Neural progenitor cell (in vitro differentiated cells): ENCODE results near the gene CENPX. TPM values are rescaled to one million over a fixed set of nuclear protein-coding genes. Genes with fewer than 3 reads are reported as not detected.
"Not testable (repeated sequence)": the region's sequence is repeated elsewhere in the genome, so short reads cannot be mapped to it uniquely, and the experiment has no call there.

Source experiments
- DNase-seq: peaks from one replicate; pipeline ENCODE4 v3.0.0-alpha.2; 2016; ENCODE audit warnings: low spot score
- H2AFZ ChIP-seq: fragments of 200-600 bp; sonication (generic); replicated peaks from 2 replicates; pipeline ENCODE4 v1.6.1; 2016; ENCODE audit warnings: antibody characterized with exemption
- H3F3A ChIP-seq: fragments of 200-600 bp; sonication (generic); 2 replicates; pipeline ENCODE4 v1.6.1; 2016; ENCODE audit warnings: antibody characterized with exemption, low read depth
- H3K27ac ChIP-seq: fragments of 200-600 bp; sonication (generic); 2 replicates; pipeline ENCODE4 v1.5.1; 2016; ENCODE audit warnings: mild to moderate bottlenecking
- H3K27me3 ChIP-seq: fragments of 200-600 bp; sonication (generic); 2 replicates; pipeline ENCODE4 v1.6.1; 2016; ENCODE audit warnings: mild to moderate bottlenecking, moderate library complexity
- H3K36me3 ChIP-seq: fragments of 200-600 bp; sonication (generic); 2 replicates; pipeline ENCODE4 v1.5.1; 2016
- H3K4me1 ChIP-seq: fragments of 200-600 bp; sonication (generic); 2 replicates; pipeline ENCODE4 v1.6.1; 2016; ENCODE audit warnings: mixed run types
- H3K4me2 ChIP-seq: fragments of 200-600 bp; sonication (generic); 2 replicates; pipeline ENCODE4 v1.6.1; 2016
- H3K4me3 ChIP-seq: fragments of 200-600 bp; sonication (generic); 2 replicates; pipeline ENCODE4 v1.5.1; 2016
- H3K79me2 ChIP-seq: fragments of 200-600 bp; sonication (generic); 2 replicates; pipeline ENCODE4 v1.6.1; 2016; ENCODE audit warnings: low read depth
- H3K9ac ChIP-seq: fragments of 200-600 bp; sonication (generic); 2 replicates; pipeline ENCODE4 v1.6.1; 2016
- H3K9me3 ChIP-seq: fragments of 200-600 bp; sonication (generic); 2 replicates; pipeline ENCODE4 v1.5.1; 2016; ENCODE audit warnings: low read depth
- H4K20me1 ChIP-seq: fragments of 200-600 bp; sonication (generic); 2 replicates; pipeline ENCODE4 v1.6.1; 2016; ENCODE audit warnings: low read depth
- H3K27ac Mint-ChIP-seq: 3 replicates; pipeline ENCODE4 v1.8.0; 2021; ENCODE audit warnings: mixed read lengths
- H3K27me3 Mint-ChIP-seq: 2 replicates; pipeline ENCODE4 v1.8.0; 2022; ENCODE audit warnings: low read depth, mild to moderate bottlenecking, inconsistent platforms, moderate library complexity, mixed read lengths; ENCODE audit not compliant: insufficient read depth
- H3K36me3 Mint-ChIP-seq: 3 replicates; pipeline ENCODE4 v1.8.0; 2021; ENCODE audit warnings: mixed read lengths
- H3K4me1 Mint-ChIP-seq: 3 replicates; pipeline ENCODE4 v1.8.0; 2021; ENCODE audit warnings: mixed read lengths
- H3K4me3 Mint-ChIP-seq: 3 replicates; pipeline ENCODE4 v1.8.0; 2021; ENCODE audit warnings: mild to moderate bottlenecking, moderate library complexity, mixed read lengths
- H3K9me3 Mint-ChIP-seq: 3 replicates; pipeline ENCODE4 v1.8.0; 2020; ENCODE audit warnings: mixed read lengths
- EZH2 ChIP-seq: fragments of 200-600 bp; sonication (generic); IDR thresholded peaks from 2 replicates; pipeline ENCODE4 v1.6.1; 2017; ENCODE audit warnings: antibody characterized with exemption, mild to moderate bottlenecking, moderate library complexity
- EZH2phosphoT487 ChIP-seq: fragments of 200-600 bp; sonication (generic); IDR thresholded peaks from 2 replicates; pipeline ENCODE4 v1.6.1; 2017; ENCODE audit warnings: antibody characterized with exemption
- total RNA-seq: library from RNA; depleted of rRNA; stranded (reverse); fragments of >200 nt; gene quantifications from 2 replicates; pipeline ENCODE4 v1.2.3, GENCODE V29; 2015; ENCODE audit warnings: low replicate concordance
- TF ChIP-seq, protein P1 (sequence below): fragments of 200-600 bp; sonication (generic); IDR thresholded peaks from 2 replicates; pipeline ENCODE4 v1.5.1; 2017; ENCODE audit warnings: antibody characterized with exemption, mild to moderate bottlenecking

The CENPX gene
- total RNA-seq, 1 donor from 2014 or later = 53.0 TPM

- Histone ChIP-seq H2AFZ (no peak overlapping the region), H3K4me2 (no peak overlapping the region), H3F3A (peaks cover 4% of the 10 kb centered on the region), H3K4me3 (no peak overlapping the region), H3K36me3 (no peaks in the 10 kb centered on the region), H3K9me3 (no peaks in the 10 kb centered on the region), H3K27ac (no peak overlapping the region), H3K4me1 (peaks cover 3% of the 10 kb centered on the region), H4K20me1 (no peaks in the 10 kb centered on the region), H3K79me2 (peaks cover 9% of the 10 kb centered on the region), H3K9ac (no peak overlapping the region), H3K27me3 (no peaks in the 10 kb centered on the region)
- no peak for DNase-seq
- TF ChIP-seq, protein P1, sequence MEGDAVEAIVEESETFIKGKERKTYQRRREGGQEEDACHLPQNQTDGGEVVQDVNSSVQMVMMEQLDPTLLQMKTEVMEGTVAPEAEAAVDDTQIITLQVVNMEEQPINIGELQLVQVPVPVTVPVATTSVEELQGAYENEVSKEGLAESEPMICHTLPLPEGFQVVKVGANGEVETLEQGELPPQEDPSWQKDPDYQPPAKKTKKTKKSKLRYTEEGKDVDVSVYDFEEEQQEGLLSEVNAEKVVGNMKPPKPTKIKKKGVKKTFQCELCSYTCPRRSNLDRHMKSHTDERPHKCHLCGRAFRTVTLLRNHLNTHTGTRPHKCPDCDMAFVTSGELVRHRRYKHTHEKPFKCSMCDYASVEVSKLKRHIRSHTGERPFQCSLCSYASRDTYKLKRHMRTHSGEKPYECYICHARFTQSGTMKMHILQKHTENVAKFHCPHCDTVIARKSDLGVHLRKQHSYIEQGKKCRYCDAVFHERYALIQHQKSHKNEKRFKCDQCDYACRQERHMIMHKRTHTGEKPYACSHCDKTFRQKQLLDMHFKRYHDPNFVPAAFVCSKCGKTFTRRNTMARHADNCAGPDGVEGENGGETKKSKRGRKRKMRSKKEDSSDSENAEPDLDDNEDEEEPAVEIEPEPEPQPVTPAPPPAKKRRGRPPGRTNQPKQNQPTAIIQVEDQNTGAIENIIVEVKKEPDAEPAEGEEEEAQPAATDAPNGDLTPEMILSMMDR = no peak
- no peak for TF ChIP-seq EZH2
- H3K9me3 Mint-ChIP-seq = no peaks in the 10 kb centered on the region
- no peak overlapping the region for H3K4me3 Mint-ChIP-seq
- peak overlapping the region; percentile 50 for H3K27ac Mint-ChIP-seq
- H3K4me1 Mint-ChIP-seq = peaks cover 11% of the 10 kb centered on the region
- peaks cover 15% of the 10 kb centered on the region for H3K27me3 Mint-ChIP-seq
- H3K36me3 Mint-ChIP-seq = peaks cover 13% of the 10 kb centered on the region
Observed at GRCh38 chr17:81983011-81983638, 39.6 kb downstream of the CENPX start.

DNA sequence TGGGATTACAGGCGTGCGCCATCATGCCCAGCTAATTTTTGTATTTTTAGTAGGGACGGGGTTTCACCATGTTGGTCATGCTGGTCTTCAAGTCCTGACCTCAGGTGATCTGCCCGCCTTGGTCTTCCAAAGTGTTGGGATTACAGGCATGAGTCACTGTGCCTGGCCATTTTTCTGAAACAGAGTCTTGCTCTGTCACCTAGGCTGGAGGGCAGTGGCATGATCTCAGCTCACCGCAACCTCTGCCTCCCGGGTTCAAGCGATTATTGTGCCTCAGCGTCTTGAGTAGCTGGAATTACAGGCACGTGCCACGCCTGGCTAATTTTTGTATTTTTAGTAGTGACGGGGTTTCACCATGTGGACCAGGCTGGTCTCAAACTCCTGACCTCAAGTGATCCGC lies 41.2 kb downstream of the CENPX start:
- peaks cover 13% of the 10 kb centered on the region for H3K36me3 Mint-ChIP-seq

GRCh38 chr17:81980707-81981343 lies 41.9 kb downstream of the CENPX start:
- no peak overlapping the region for H3K4me3 ChIP-seq
- no peak overlapping the region for H3K27ac ChIP-seq
- H3K9me3 ChIP-seq = no peaks in the 10 kb centered on the region
- peaks cover 13% of the 10 kb centered on the region for H3K79me2 ChIP-seq
- Mint-ChIP-seq H3K36me3 (peaks cover 13% of the 10 kb centered on the region), H3K4me1 (peaks cover 19% of the 10 kb centered on the region), H3K9me3 (peaks cover 4% of the 10 kb centered on the region), H3K4me3 (no peak overlapping the region), H3K27ac (no peak overlapping the region), H3K27me3 (peaks cover 7% of the 10 kb centered on the region)
- peaks cover 4% of the 10 kb centered on the region for H3F3A ChIP-seq
- no peaks in the 10 kb centered on the region for H3K36me3 ChIP-seq
- H3K4me1 ChIP-seq = peaks cover 3% of the 10 kb centered on the region
- H2AFZ ChIP-seq = no peak overlapping the region
- TF ChIP-seq, protein P1 = no peak
- TF ChIP-seq EZH2phosphoT487 = no peak
- no peak for TF ChIP-seq EZH2
- H3K4me2 ChIP-seq = no peak overlapping the region
- H4K20me1 ChIP-seq = no peaks in the 10 kb centered on the region
- H3K27me3 ChIP-seq = peaks cover 13% of the 10 kb centered on the region
- DNase-seq = no peak
- H3K9ac ChIP-seq = no peak overlapping the region

More for the DNA sequence above, 41.2 kb downstream of the CENPX start:
- DNase-seq, H3K27me3 ChIP-seq, H4K20me1 ChIP-seq, H2AFZ ChIP-seq, H3K9ac ChIP-seq, H3K27ac ChIP-seq, H3K4me3 Mint-ChIP-seq, H3K27me3 Mint-ChIP-seq, H3K9me3 ChIP-seq, H3K4me1 ChIP-seq, H3K4me2 ChIP-seq, H3K9me3 Mint-ChIP-seq, H3F3A ChIP-seq, H3K36me3 ChIP-seq, H3K4me3 ChIP-seq, H3K27ac Mint-ChIP-seq: not testable (repeated sequence)
- H3K79me2 ChIP-seq = peaks cover 13% of the 10 kb centered on the region
- H3K4me1 Mint-ChIP-seq = peaks cover 12% of the 10 kb centered on the region

DNA sequence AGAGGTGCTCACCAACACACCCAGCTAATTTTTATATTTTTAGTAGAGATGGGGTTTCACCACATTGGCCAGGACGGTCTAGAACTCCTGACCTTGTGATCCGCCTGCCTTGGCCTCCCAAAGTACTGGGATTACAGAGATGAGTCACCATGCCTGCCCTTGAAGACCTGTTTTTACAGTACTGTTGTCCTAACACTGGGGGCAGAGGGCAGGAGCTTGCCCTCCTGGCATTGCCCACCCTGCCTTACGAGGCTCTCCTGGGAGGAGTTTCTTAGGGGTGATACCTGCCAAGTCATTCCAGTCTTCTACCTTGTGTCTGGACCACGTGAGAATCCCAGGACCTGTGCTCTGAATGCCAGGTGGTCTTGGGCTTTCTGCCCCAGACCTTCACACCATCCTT lies 42.6 kb downstream of the CENPX start:
- peaks cover 10% of the 10 kb centered on the region for H3K27me3 Mint-ChIP-seq
- peaks cover 13% of the 10 kb centered on the region for H3K79me2 ChIP-seq
- no peak overlapping the region for H3K27ac Mint-ChIP-seq
- H3K4me2 ChIP-seq = no peak overlapping the region
- no peaks in the 10 kb centered on the region for H4K20me1 ChIP-seq
- H3K27me3 ChIP-seq = peaks cover 20% of the 10 kb centered on the region
- H3K9ac ChIP-seq = no peak overlapping the region
- H3K36me3 Mint-ChIP-seq = peaks cover 12% of the 10 kb centered on the region
- no peak overlapping the region for H3K4me3 ChIP-seq
- peaks cover 3% of the 10 kb centered on the region for H3K4me1 ChIP-seq
- H3K4me3 Mint-ChIP-seq = peak overlapping the region; percentile 68
- peaks cover 19% of the 10 kb centered on the region for H3K4me1 Mint-ChIP-seq
- no peak overlapping the region for H2AFZ ChIP-seq
- H3K9me3 Mint-ChIP-seq = peaks cover 5% of the 10 kb centered on the region
- no peaks in the 10 kb centered on the region for H3K9me3 ChIP-seq
- H3K27ac ChIP-seq = no peak overlapping the region
- TF ChIP-seq EZH2 = no peak
- no peak for TF ChIP-seq EZH2phosphoT487
- TF ChIP-seq, protein P1 = no peak
- H3F3A ChIP-seq = peaks cover 4% of the 10 kb centered on the region
- no peaks in the 10 kb centered on the region for H3K36me3 ChIP-seq
- no peak for DNase-seq
